ENCODE data around the gene USP5. TPM values are rescaled to one million over a fixed set of nuclear protein-coding genes. Genes with fewer than 3 reads are reported as not detected.

Gene USP5
- polyA plus RNA-seq, 1 donor from 2014 or later: 130 TPM

GRCh38 chr12:6823182-6824084 lies 28.5 kb upstream of the USP5 start:
- Histone ChIP-seq H3K79me2 (replicated peaks; ENCODE audit: insufficient read depth, low read length) (peaks cover 25% of the 10 kb centered on the region), H3K27ac (ENCODE audit: low read length) (no peak overlapping the region), H3K36me3 (ENCODE audit: insufficient read depth, low read length) (no peaks in the 10 kb centered on the region), H3K4me2 (ENCODE audit: low read length) (no peak overlapping the region), H3F3A (ENCODE audit: insufficient read depth, low read length, poor library complexity, severe bottlenecking) (peaks cover 10% of the 10 kb centered on the region), H3K27me3 (ENCODE audit: insufficient read depth, low read depth, low read length) (no peaks in the 10 kb centered on the region), H2AFZ (ENCODE audit: low read depth, low read length) (no peak overlapping the region), H3K9ac (ENCODE audit: low read length) (peak overlapping the region; percentile 88), H3K9me2 (ENCODE audit: insufficient read depth, low read length) (no peaks in the 10 kb centered on the region), H4K20me1 (ENCODE audit: insufficient read depth) (no peaks in the 10 kb centered on the region), H3K9me3 (ENCODE audit: low read length) (no peaks in the 10 kb centered on the region), H3K4me3 (ENCODE audit: low read length) (peak overlapping the region; percentile 70)
- TF ChIP-seq EZH2 (IDR thresholded peaks at IDR 0.05; ENCODE audit: borderline replicate concordance, insufficient read depth, low read length, poor library complexity, severe bottlenecking) (no peak), POLR2AphosphoS5 (IDR thresholded peaks at IDR 0.05) (no peak), TAF1 (IDR thresholded peaks at IDR 0.05; ENCODE audit: low read depth) (no peak), MXI1 (conservative IDR thresholded peaks at IDR 0.05; ENCODE audit: poor library complexity, severe bottlenecking) (no peak), EP300 (conservative IDR thresholded peaks at IDR 0.05; ENCODE audit: poor library complexity, severe bottlenecking) (no peak), RAD21 (conservative IDR thresholded peaks at IDR 0.05) (no peak)

- Histone ChIP-seq H3F3A (ENCODE audit: insufficient read depth, low read length, poor library complexity, severe bottlenecking) (peaks cover 10% of the 10 kb centered on the region), H3K4me2 (ENCODE audit: low read length) (no peak overlapping the region), H2AFZ (ENCODE audit: low read depth, low read length) (no peak overlapping the region), H3K9me2 (ENCODE audit: insufficient read depth, low read length) (no peaks in the 10 kb centered on the region), H3K27me3 (ENCODE audit: insufficient read depth, low read depth, low read length) (no peaks in the 10 kb centered on the region), H3K9me3 (ENCODE audit: low read length) (no peaks in the 10 kb centered on the region), H3K4me3 (ENCODE audit: low read length) (peak overlapping the region; percentile 70), H3K79me2 (replicated peaks; ENCODE audit: insufficient read depth, low read length) (peaks cover 25% of the 10 kb centered on the region), H3K9ac (ENCODE audit: low read length) (peak overlapping the region; percentile 52), H3K27ac (ENCODE audit: low read length) (peak overlapping the region; percentile 44), H3K36me3 (ENCODE audit: insufficient read depth, low read length) (no peaks in the 10 kb centered on the region), H4K20me1 (ENCODE audit: insufficient read depth) (no peaks in the 10 kb centered on the region)
- no peak for TF ChIP-seq EZH2 (IDR thresholded peaks at IDR 0.05; ENCODE audit: borderline replicate concordance, insufficient read depth, low read length, poor library complexity, severe bottlenecking)
Measured at GRCh38 chr12:6824085-6824775, 27.7 kb upstream of the USP5 start.

GRCh38 chr12:6824901-6825381 lies 27.0 kb upstream of the USP5 start:
- peak overlapping the region; percentile 52 for H3K9ac ChIP-seq (ENCODE audit: low read length)
- H3F3A ChIP-seq (ENCODE audit: insufficient read depth, low read length, poor library complexity, severe bottlenecking): peaks cover 10% of the 10 kb centered on the region
- H3K9me3 ChIP-seq (ENCODE audit: low read length): no peaks in the 10 kb centered on the region
- peaks cover 32% of the 10 kb centered on the region for H3K79me2 ChIP-seq (replicated peaks; ENCODE audit: insufficient read depth, low read length)
- no peaks in the 10 kb centered on the region for H4K20me1 ChIP-seq (ENCODE audit: insufficient read depth)
- H3K9me2 ChIP-seq (ENCODE audit: insufficient read depth, low read length): no peaks in the 10 kb centered on the region
- TF ChIP-seq EP300 (conservative IDR thresholded peaks at IDR 0.05; ENCODE audit: poor library complexity, severe bottlenecking) (no peak), MXI1 (conservative IDR thresholded peaks at IDR 0.05; ENCODE audit: poor library complexity, severe bottlenecking) (no peak), TAF1 (IDR thresholded peaks at IDR 0.05; ENCODE audit: low read depth) (no peak), RAD21 (conservative IDR thresholded peaks at IDR 0.05) (no peak), EZH2 (IDR thresholded peaks at IDR 0.05; ENCODE audit: borderline replicate concordance, insufficient read depth, low read length, poor library complexity, severe bottlenecking) (no peak), SMC3 (conservative IDR thresholded peaks at IDR 0.05; ENCODE audit: poor library complexity) (no peak), POLR2AphosphoS5 (IDR thresholded peaks at IDR 0.05) (no peak)
- TF ChIP-seq, protein P1, sequence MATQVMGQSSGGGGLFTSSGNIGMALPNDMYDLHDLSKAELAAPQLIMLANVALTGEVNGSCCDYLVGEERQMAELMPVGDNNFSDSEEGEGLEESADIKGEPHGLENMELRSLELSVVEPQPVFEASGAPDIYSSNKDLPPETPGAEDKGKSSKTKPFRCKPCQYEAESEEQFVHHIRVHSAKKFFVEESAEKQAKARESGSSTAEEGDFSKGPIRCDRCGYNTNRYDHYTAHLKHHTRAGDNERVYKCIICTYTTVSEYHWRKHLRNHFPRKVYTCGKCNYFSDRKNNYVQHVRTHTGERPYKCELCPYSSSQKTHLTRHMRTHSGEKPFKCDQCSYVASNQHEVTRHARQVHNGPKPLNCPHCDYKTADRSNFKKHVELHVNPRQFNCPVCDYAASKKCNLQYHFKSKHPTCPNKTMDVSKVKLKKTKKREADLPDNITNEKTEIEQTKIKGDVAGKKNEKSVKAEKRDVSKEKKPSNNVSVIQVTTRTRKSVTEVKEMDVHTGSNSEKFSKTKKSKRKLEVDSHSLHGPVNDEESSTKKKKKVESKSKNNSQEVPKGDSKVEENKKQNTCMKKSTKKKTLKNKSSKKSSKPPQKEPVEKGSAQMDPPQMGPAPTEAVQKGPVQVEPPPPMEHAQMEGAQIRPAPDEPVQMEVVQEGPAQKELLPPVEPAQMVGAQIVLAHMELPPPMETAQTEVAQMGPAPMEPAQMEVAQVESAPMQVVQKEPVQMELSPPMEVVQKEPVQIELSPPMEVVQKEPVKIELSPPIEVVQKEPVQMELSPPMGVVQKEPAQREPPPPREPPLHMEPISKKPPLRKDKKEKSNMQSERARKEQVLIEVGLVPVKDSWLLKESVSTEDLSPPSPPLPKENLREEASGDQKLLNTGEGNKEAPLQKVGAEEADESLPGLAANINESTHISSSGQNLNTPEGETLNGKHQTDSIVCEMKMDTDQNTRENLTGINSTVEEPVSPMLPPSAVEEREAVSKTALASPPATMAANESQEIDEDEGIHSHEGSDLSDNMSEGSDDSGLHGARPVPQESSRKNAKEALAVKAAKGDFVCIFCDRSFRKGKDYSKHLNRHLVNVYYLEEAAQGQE (IDR thresholded peaks at IDR 0.05; ENCODE audit: borderline replicate concordance): no peak
- TF ChIP-seq, protein P2, sequence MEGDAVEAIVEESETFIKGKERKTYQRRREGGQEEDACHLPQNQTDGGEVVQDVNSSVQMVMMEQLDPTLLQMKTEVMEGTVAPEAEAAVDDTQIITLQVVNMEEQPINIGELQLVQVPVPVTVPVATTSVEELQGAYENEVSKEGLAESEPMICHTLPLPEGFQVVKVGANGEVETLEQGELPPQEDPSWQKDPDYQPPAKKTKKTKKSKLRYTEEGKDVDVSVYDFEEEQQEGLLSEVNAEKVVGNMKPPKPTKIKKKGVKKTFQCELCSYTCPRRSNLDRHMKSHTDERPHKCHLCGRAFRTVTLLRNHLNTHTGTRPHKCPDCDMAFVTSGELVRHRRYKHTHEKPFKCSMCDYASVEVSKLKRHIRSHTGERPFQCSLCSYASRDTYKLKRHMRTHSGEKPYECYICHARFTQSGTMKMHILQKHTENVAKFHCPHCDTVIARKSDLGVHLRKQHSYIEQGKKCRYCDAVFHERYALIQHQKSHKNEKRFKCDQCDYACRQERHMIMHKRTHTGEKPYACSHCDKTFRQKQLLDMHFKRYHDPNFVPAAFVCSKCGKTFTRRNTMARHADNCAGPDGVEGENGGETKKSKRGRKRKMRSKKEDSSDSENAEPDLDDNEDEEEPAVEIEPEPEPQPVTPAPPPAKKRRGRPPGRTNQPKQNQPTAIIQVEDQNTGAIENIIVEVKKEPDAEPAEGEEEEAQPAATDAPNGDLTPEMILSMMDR (IDR thresholded peaks at IDR 0.05; ENCODE audit: poor library complexity, severe bottlenecking): no peak
- peak overlapping the region; percentile 44 for H3K27ac ChIP-seq (ENCODE audit: low read length)
- peak overlapping the region; percentile 70 for H3K4me3 ChIP-seq (ENCODE audit: low read length)
- peak overlapping the region; percentile 25 for H3K4me2 ChIP-seq (ENCODE audit: low read length)
- H2AFZ ChIP-seq (ENCODE audit: low read depth, low read length): no peak overlapping the region
- H3K36me3 ChIP-seq (ENCODE audit: insufficient read depth, low read length): no peaks in the 10 kb centered on the region
- no peaks in the 10 kb centered on the region for H3K27me3 ChIP-seq (ENCODE audit: insufficient read depth, low read depth, low read length)
